Measurements from ENCODE around the gene SMIM35. TPM values are rescaled to one million over a fixed set of nuclear protein-coding genes. Genes with fewer than 3 reads are reported as not detected.

SMIM35 gene
- total RNA-seq, 4 donors from 2014 or later = not detected

DNA sequence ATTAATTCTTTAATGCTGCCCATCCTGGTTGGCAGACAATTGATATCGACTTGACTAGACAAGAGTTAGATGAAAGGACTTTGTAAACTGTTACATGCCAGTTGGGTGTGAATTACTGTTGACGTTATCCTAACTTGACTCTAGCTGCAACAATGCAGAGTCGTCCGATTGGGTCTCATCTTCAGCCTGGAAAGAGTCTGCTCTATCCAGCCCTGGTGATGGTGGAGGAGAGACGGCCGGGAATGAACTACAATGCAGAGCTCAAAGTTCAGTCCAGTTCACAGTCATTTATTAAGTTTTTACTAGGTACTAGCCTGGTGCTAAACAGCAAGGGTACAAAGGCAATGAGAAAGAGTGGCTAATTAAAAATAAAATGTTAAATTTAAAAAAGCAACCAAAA, 4.9 kb upstream of the SMIM35 start:
- WGBS, 2 donors = 66 to 72% methylated on average over 6 of the region's 6 CpGs
- TF ChIP-seq CTCF (IDR thresholded peaks at IDR 0.05) (no peak), POLR2A (IDR thresholded peaks at IDR 0.05) (no peak)
- intact Hi-C loops (cut with DNase I; ENCODE audit: low total_unique reads) = no loop called here
- no peak overlapping the region for H3K4me3 ChIP-seq (ENCODE audit: low read depth, poor library complexity, severe bottlenecking)
- no peak for DNase-seq (ENCODE audit: low spot score in 2 of 2)

DNA sequence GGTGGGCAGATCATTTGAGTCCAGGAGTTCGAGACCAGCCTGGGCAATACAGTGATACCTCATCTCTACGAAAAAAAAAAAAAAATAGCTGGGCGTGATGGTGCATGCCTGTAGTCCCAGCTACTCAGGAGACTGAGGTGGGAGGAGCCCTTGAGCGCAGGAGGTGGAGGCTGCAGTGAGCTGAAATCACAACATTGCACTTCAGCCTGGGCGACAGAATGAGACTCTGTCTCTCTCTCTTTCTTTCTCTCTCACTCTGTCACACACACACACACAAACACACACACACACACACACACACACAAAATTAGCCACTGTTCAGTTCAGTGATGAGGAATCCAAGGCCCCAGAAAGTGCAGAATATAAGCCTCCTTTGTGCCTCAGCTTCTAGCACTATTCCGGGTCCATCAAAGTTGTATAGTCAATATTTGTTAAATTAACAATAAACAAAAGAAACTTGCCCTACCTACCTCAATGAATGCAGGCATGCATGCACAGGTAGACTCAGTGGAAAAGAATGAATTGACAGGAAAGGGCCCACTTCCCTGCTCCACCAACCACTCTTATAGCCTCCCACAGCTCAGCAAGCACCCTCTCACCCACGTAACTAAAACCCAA, 3.9 kb upstream of the SMIM35 start:
- WGBS, 2 donors = 50% methylated on average over 7 of the region's 7 CpGs
- intact Hi-C loops (cut with DNase I; ENCODE audit: low total_unique reads) = no loop called here
- no peak overlapping the region for H3K4me3 ChIP-seq (ENCODE audit: low read depth, poor library complexity, severe bottlenecking)
- DNase-seq (ENCODE audit: low spot score in 2 of 2) = no peak
- TF ChIP-seq CTCF (IDR thresholded peaks at IDR 0.05) (no peak), POLR2A (IDR thresholded peaks at IDR 0.05) (no peak)

- no peak overlapping the region for H3K4me3 ChIP-seq (ENCODE audit: low read depth, poor library complexity, severe bottlenecking)
- intact Hi-C loops (cut with DNase I; ENCODE audit: low total_unique reads) = no loop called here
- no peak for TF ChIP-seq CTCF (IDR thresholded peaks at IDR 0.05)
- no peak for TF ChIP-seq POLR2A (IDR thresholded peaks at IDR 0.05)
- WGBS, 2 donors = 62 to 67% methylated on average over 4 of the region's 4 CpGs
- DNase-seq (ENCODE audit: low spot score in 2 of 2) = no peak
These were observed 1.8 kb upstream of the SMIM35 start for GRCh38 chr11:118088531-118088930.

- 89 to 93% methylated on average over 6 of the region's 6 CpGs for WGBS, 2 donors
- DNase-seq (ENCODE audit: low spot score in 2 of 2) = no peak
- no peak overlapping the region for H3K4me3 ChIP-seq (ENCODE audit: low read depth, poor library complexity, severe bottlenecking)
- intact Hi-C loops (cut with DNase I; ENCODE audit: low total_unique reads) = no loop called here
- TF ChIP-seq POLR2A (IDR thresholded peaks at IDR 0.05) (no peak), CTCF (IDR thresholded peaks at IDR 0.05) (no peak)
These were observed 1.2 kb upstream of the SMIM35 start for GRCh38 chr11:118087931-118088330.

DNA sequence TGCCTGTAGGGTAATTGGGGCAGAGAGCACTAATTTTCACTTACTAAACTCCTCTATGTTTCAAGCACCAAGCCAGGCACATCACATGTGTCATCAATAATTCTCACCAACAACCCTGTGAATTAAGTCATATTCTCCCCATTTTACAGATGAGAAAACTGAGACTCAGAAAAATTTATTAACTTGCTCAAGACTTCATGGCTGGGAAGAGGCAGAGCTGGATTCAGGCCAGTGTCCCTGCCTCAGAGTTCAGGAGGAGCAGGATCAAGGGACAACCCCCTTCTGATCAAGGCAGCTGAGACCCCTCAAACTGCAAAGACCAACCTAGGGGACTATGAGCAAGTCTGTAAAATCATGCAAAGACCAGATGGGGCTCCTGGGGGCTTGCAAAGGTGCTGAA, 2.1 kb downstream of the SMIM35 start:
- intact Hi-C loops (cut with DNase I; ENCODE audit: low total_unique reads) = no loop called here
- no peak for TF ChIP-seq POLR2A (IDR thresholded peaks at IDR 0.05)
- TF ChIP-seq CTCF (IDR thresholded peaks at IDR 0.05) = no peak
- H3K4me3 ChIP-seq (ENCODE audit: low read depth, poor library complexity, severe bottlenecking) = no peak overlapping the region
- no peak for DNase-seq (ENCODE audit: low spot score in 2 of 2)

DNA sequence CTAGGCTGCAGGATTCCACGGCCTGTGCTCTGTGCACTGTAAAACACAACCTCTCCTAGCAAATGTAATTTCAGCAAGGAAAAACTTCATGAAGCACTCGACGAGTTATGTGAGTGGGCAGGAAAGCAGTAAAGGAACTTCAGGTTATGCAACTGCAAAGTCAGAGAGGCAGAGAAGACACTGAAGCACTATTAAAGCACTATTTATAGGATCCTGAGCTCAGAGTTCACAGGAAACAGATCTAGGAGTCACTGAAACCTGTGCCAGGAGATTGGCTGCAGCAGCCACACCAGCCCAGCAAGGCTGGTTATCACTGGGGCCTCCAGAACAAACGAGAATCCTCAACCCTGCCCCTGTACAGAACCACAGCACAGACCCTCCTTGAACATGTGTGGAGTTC, 2.5 kb downstream of the SMIM35 start:
- intact Hi-C loops (cut with DNase I; ENCODE audit: low total_unique reads) = no loop called here
- WGBS, 2 donors = 21 to 23% methylated on average over 4 of the region's 4 CpGs
- no peak overlapping the region for H3K4me3 ChIP-seq (ENCODE audit: low read depth, poor library complexity, severe bottlenecking)
- TF ChIP-seq CTCF (IDR thresholded peaks at IDR 0.05) = no peak
- no peak for TF ChIP-seq POLR2A (IDR thresholded peaks at IDR 0.05)
- DNase-seq (ENCODE audit: low spot score in 2 of 2) = no peak
